ENCODE results near the gene EP400.
"Not testable (repeated sequence)": the region's sequence is repeated elsewhere in the genome, so short reads cannot be mapped to it uniquely, and the experiment has no call there.

EP400 gene

GRCh38 chr12:132079695-132080094 lies 130.0 kb downstream of the EP400 start:
- no peak overlapping the region for H3K27ac ChIP-seq
- TF ChIP-seq CTCF (IDR thresholded peaks at IDR 0.05) (no peak), ZFX (IDR thresholded peaks at IDR 0.05; ENCODE audit: borderline replicate concordance) (no peak)

- not testable (repeated sequence) for H3K27ac ChIP-seq
Observed at GRCh38 chr12:132080515-132080914, 130.8 kb downstream of the EP400 start.

- no peak for TF ChIP-seq ZFX (IDR thresholded peaks at IDR 0.05; ENCODE audit: borderline replicate concordance)
- no peak for TF ChIP-seq CTCF (IDR thresholded peaks at IDR 0.05)
- H3K27ac ChIP-seq: no peak overlapping the region
Observed at GRCh38 chr12:132081423-132081822, 131.7 kb downstream of the EP400 start.

GRCh38 chr12:132083614-132083940 lies 133.8 kb downstream of the EP400 start:
- TF ChIP-seq ZFX (IDR thresholded peaks at IDR 0.05; ENCODE audit: borderline replicate concordance): no peak
- no peak for TF ChIP-seq CTCF (IDR thresholded peaks at IDR 0.05)
- peak overlapping the region; percentile 55 for H3K27ac ChIP-seq

DNA sequence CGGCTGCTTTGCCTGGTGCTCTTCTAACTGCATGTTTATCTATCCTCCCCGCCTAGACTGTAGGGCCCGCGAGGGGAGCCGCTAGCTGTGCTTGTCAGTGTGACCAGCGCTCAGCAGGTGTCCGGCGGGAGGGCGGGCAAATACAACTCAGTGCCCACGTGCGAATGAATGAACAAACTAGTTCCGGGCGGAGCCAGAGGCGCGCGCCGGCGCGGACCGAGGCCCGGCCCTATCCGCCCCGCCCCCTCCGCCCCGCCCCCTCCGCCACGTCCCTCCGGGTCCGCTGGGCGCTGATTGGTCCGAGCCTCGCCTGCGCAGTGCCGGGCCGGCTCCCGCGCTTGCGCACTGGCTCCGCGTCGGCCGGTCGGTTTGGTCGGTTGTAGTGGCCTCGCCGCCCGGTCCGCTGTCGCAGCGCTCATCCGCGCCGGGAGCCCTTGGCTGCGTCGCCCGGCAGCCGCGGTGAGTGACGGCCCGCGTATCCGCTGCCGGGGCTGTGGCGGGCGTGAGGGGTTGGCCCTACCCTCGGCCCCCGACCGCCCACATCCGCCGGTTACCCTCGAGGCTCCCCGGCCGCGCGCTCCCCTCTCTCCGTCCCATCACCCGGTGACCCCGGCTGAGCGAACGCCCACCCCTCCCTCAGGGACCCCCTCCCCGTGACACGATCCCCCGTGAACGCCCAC lies 134.3 kb downstream of the EP400 start:
- H3K27ac ChIP-seq: peak overlapping the region; percentile 55
- TF ChIP-seq ZFX (IDR thresholded peaks at IDR 0.05; ENCODE audit: borderline replicate concordance): no peak
- peak; percentile 5; the same call in 1 of the 2 replicates for TF ChIP-seq CTCF (IDR thresholded peaks at IDR 0.05)

DNA sequence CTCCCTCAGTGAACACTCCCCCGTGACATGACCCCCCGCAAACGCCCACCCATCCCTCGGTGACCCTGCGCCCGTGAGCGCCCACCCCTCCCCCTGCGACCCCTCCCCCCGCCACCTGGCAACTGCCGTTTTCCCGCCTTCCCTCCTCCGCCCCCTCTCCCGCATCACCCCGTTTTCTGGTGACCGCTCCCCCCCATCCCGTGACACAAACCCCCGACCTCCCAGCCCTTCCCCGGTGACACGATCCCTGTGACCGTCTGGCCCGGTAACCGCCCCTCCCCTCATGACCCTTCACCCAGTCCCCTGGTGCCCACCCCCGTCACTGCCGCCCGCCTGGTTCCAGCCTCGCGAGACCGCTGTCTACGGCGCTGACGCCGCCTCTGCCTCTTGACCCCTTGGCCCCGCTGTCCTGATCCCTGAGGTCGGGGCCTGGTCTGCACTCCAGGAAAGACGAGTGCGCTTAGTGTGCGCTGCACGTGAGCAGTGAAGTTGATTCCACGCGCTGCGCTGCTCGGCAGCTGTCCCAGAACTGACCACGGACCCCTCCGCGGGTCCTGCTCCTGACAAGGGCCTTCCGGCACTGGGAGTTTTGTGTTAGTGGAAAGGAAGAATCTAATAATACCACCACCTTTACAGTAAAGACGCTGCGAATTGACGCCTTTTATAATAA lies 135.0 kb downstream of the EP400 start:
- peak overlapping the region; percentile 55 for H3K27ac ChIP-seq
- TF ChIP-seq CTCF (IDR thresholded peaks at IDR 0.05): no peak
- TF ChIP-seq ZFX (IDR thresholded peaks at IDR 0.05; ENCODE audit: borderline replicate concordance): no peak

- H3K27ac ChIP-seq: peak overlapping the region; percentile 55; the same call in 1 of the 2 replicates
- TF ChIP-seq CTCF (IDR thresholded peaks at IDR 0.05) (no peak), ZFX (IDR thresholded peaks at IDR 0.05; ENCODE audit: borderline replicate concordance) (no peak)
Observed at GRCh38 chr12:132085291-132085635, 135.5 kb downstream of the EP400 start.
